ENCODE results near the gene STIP1. TPM values are rescaled to one million over a fixed set of nuclear protein-coding genes. Genes with fewer than 3 reads are reported as not detected.

The STIP1 gene
- total and polyA plus RNA-seq, 2 of the 8 experiments (the other 6 are each of a cell fraction or from before 2014, with no cell fraction given), result 140 to 329 TPM

DNA sequence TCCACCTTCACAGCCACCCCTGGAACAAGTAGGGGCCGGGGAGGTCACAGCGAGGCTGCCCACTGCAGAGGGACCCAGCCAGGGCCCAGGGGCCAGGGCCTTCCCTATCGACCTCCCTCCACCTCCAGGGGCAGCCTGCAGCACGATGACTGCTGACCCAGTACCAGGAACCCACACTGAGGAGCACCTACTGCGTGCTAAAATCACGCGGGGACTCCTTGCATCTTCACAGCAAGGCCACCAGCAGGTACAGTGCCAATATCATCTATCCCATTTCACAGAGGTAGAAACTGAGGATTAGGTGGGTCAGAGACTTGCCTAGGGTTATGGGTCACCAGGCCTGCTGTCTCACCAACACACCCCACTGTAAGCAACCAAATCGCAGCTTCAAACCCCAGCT is 34.6 kb upstream of the STIP1 start:
- no peak overlapping the region for H2BK120ac ChIP-seq (replicated peaks; ENCODE audit: low read depth, low read length)
- H2BK20ac ChIP-seq (ENCODE audit: low read length), result no peak overlapping the region
- no peak for TF ChIP-seq JUND (IDR thresholded peaks at IDR 0.05; ENCODE audit: low read length)
- TF ChIP-seq ZNF274 (IDR thresholded peaks at IDR 0.05; ENCODE audit: borderline replicate concordance, extremely low read depth, low read length), result no peak
- no peak for TF ChIP-seq EGR1 (IDR thresholded peaks at IDR 0.05; ENCODE audit: borderline replicate concordance, low read depth, low read length)
- no peak for TF ChIP-seq TEAD4 (IDR thresholded peaks at IDR 0.05; ENCODE audit: low read depth, low read length)
- no peak for TF ChIP-seq EP300 (IDR thresholded peaks at IDR 0.05; ENCODE audit: borderline replicate concordance in 1 of 2, low read depth in 2 of 2, low read length in 2 of 2)
- H3K27ac ChIP-seq (ENCODE audit: low read depth, low read length), result no peak overlapping the region
- no peaks in the 10 kb centered on the region for H3K79me1 ChIP-seq (ENCODE audit: low read depth, low read length)
- 95% methylated on average over 8 of the region's 8 CpGs; no CpG with 5 or more reads in 1 of the 2 experiments for WGBS, 2 experiments (ENCODE audit: extremely low coverage in 1 of 2, insufficient coverage in 1 of 2, insufficient read length in 1 of 2, insufficient replicate concordance in 2 of 2, low coverage in 1 of 2, low lambda C conversion rate in 2 of 2, missing lambda C conversion rate in 1 of 2)
- no peak overlapping the region for H3K4ac ChIP-seq (replicated peaks; ENCODE audit: insufficient read length, low read depth, low read length)
- H3K36me3 ChIP-seq (ENCODE audit: control insufficient read depth in 2 of 4, insufficient read depth in 4 of 4, low read length in 3 of 4), result no peaks in the 10 kb centered on the region; a peak in 1 of 8 replicates
- H3K23ac ChIP-seq (ENCODE audit: insufficient read length), result no peak overlapping the region
- H2AK5ac ChIP-seq (ENCODE audit: low read depth, low read length), result no peak overlapping the region
- peaks cover 0 to 16% (median 0%) of the 10 kb centered on the region in 4 experiments; a peak in 1 of 7 replicates for H3K27me3 ChIP-seq (replicated peaks in 1 of 4; ENCODE audit: control insufficient read depth in 3 of 4, extremely low read depth in 1 of 4, insufficient read depth in 3 of 4, low read length in 3 of 4)
- H3K14ac ChIP-seq (ENCODE audit: insufficient read length), result no peak overlapping the region
- ChIA-PET CTCF (ENCODE audit: partially characterized antibody) (interaction anchor here (0.5 to 14.9 kb wide), 15 partner anchors 13 to 1479 kb away, joined by 3 to 291 read pairs (median 18); partner anchors contain the start of genes FLRT1 and MACROD1), POLR2A (ENCODE audit: partially characterized antibody) (no interaction called here)
- H2AFZ ChIP-seq (ENCODE audit: low read length), result no peak overlapping the region
- no peak overlapping the region for H4K8ac ChIP-seq (ENCODE audit: extremely low read depth, insufficient read depth, low read length)
- peaks cover 4% of the 10 kb centered on the region; the same call in 1 of the 2 replicates for H3K23me2 ChIP-seq (ENCODE audit: low read depth, low read length)
- H3K4me1 ChIP-seq (replicated peaks in 1 of 4; ENCODE audit: control insufficient read depth in 3 of 4, insufficient read depth in 4 of 4, low read length in 3 of 4), result peaks cover 2 to 19% (median 10%) of the 10 kb centered on the region in 4 experiments; a peak in 6 of 7 replicates
- no peak overlapping the region for H3K18ac ChIP-seq (ENCODE audit: extremely low read depth, low read length)
- H2BK5ac ChIP-seq (ENCODE audit: low read depth, low read length), result no peak overlapping the region
- H3K4me3 ChIP-seq (ENCODE audit: extremely low read depth in 1 of 4, insufficient read depth in 2 of 4, low read depth in 3 of 4, low read length in 4 of 4), result no peak overlapping the region
- H2BK15ac ChIP-seq (ENCODE audit: low read length), result no peak overlapping the region
- FAIRE-seq (no peak), DNase-seq (ENCODE audit: low read depth in 1 of 2, low spot score in 2 of 2) (no peak)
- no peak overlapping the region for H3K56ac ChIP-seq (replicated peaks; ENCODE audit: insufficient read length, low read depth, low read length)
- H3K79me2 ChIP-seq (ENCODE audit: control insufficient read depth in 1 of 2, insufficient read depth in 2 of 2, low read length in 2 of 2), result no peaks in the 10 kb centered on the region; a peak in 1 of 4 replicates
- no peaks in the 10 kb centered on the region for H3K9me3 ChIP-seq (ENCODE audit: insufficient read depth in 2 of 2, low read depth in 1 of 2, low read length in 1 of 2)
- H3K4me2 ChIP-seq (ENCODE audit: insufficient read depth in 1 of 2, low read depth in 2 of 2, low read length in 2 of 2), result no peak overlapping the region
- no peak overlapping the region for H2BK12ac ChIP-seq (ENCODE audit: low read depth, low read length)
- H3K9ac ChIP-seq (replicated peaks in 1 of 4; ENCODE audit: extremely low read depth in 1 of 4, low read depth in 3 of 4, low read length in 3 of 4), result no peak overlapping the region
- no peak overlapping the region for H4K5ac ChIP-seq (ENCODE audit: insufficient read length, low read depth, low read length)
- H4K20me1 ChIP-seq (replicated peaks in 1 of 2; ENCODE audit: control insufficient read depth in 1 of 2, insufficient read depth in 2 of 2, low read length in 2 of 2), result peaks cover 15 to 31% of the 10 kb centered on the region in 2 experiments
- no peak overlapping the region for H4K91ac ChIP-seq (replicated peaks; ENCODE audit: insufficient read length, low read length)

Data from H1 (cell line).